Measurements from ENCODE around the gene LMTK3. TPM values are rescaled to one million over a fixed set of nuclear protein-coding genes. Genes with fewer than 3 reads are reported as not detected.

Gene LMTK3
- total and polyA plus RNA-seq, 9 of the 15 experiments (the other 6 are each of a cell fraction or from before 2014, with no cell fraction given), result 0.35 to 12.3 (median 2.0) TPM; not detected in 2

GRCh38 chr19:48510421-48511268 is 990 bp downstream of the LMTK3 start (continued):
- TF ChIP-seq HMGXB4 (CRISPR knock-in tag; IDR thresholded peaks at IDR 0.05), result no peak
- no peak for TF ChIP-seq ZBED1 (IDR thresholded peaks at IDR 0.05)
- no peak for TF ChIP-seq ZBTB5 (IDR thresholded peaks at IDR 0.05)
- no peak for TF ChIP-seq ZNF224 (CRISPR knock-in tag; IDR thresholded peaks at IDR 0.05)
- TF ChIP-seq IRF2 (CRISPR knock-in tag; IDR thresholded peaks at IDR 0.05), result no peak
- TF ChIP-seq PHF20 (IDR thresholded peaks at IDR 0.05; ENCODE audit: partially characterized antibody), result no peak
- no peak for TF ChIP-seq E2F6 (IDR thresholded peaks at IDR 0.05; ENCODE audit: borderline replicate concordance in 1 of 2, extremely low read depth in 1 of 2, insufficient read depth in 1 of 2, insufficient read length in 1 of 2, low read depth in 1 of 2, low read length in 1 of 2, poor library complexity in 1 of 2, severe bottlenecking in 1 of 2)
- no peak for TF ChIP-seq XRCC5 (IDR thresholded peaks at IDR 0.05; ENCODE audit: low read depth, low read length)
- no peak for TF ChIP-seq GTF2A2 (tag; IDR thresholded peaks at IDR 0.05)
- TF ChIP-seq ATF4 (CRISPR knock-in tag; IDR thresholded peaks at IDR 0.05), result 0 out of 2 replicates have a peak, but pooled peaks have one; percentile 14
- TF ChIP-seq RCOR1 (IDR thresholded peaks at IDR 0.05; ENCODE audit: borderline replicate concordance in 1 of 2, low read depth in 2 of 2, low read length in 2 of 2), result no peak
- no peak for TF ChIP-seq CEBPZ (IDR thresholded peaks at IDR 0.05; ENCODE audit: borderline replicate concordance, low read depth, low read length)
- no peak for TF ChIP-seq ZNF24 (IDR thresholded peaks at IDR 0.05)
- TF ChIP-seq NEUROD1 (IDR thresholded peaks at IDR 0.05; ENCODE audit: borderline replicate concordance, low read depth, low read length, partially characterized antibody), result no peak
- peak; percentile 98 for TF ChIP-seq HCFC1 (IDR thresholded peaks at IDR 0.05; ENCODE audit: low read depth, low read length)
- no peak for TF ChIP-seq FOSL1 (tag; conservative IDR thresholded peaks at IDR 0.05)
- TF ChIP-seq ZNF644 (tag; IDR thresholded peaks at IDR 0.05; ENCODE audit: low read depth), result peak; percentile 93
